Breast epithelium (tissue), 3 donors: ENCODE results near the gene BFAR.

ENCODE experiments used
- CTCF ChIP-seq, 3 donors: fragments of 450-650 bp; IDR thresholded peaks; one replicate each; pipeline ENCODE4 v1.5.1; 2016 to 2017; ENCODE audit warnings: antibody characterized with exemption in 3 of 3, mild to moderate bottlenecking in 3 of 3, moderate library complexity in 3 of 3
- POLR2A ChIP-seq: fragments of 450-650 bp; IDR thresholded peaks from one replicate; pipeline ENCODE4 v1.6.1; 2016; ENCODE audit warnings: antibody characterized with exemption, mild to moderate bottlenecking, moderate library complexity

DNA sequence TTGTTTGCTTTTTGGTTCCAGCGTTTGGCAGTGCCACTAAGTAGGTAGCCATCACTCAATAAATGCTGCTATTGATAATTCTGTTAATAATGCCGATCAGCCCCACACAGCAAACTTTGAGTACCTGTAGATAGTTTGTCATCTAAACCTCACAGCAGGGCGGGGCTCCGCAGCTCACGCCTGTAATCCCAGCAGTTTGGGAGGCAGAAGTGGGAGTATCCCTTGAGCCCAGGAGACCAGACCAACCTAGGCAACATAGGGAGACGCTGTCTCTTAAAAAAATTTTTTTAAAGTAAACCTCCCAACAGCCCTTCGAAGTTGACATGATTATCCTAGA, 1.6 kb downstream of the BFAR start:
- TF ChIP-seq CTCF (IDR thresholded peaks at IDR 0.05) (no peak), POLR2A (no peak)
